HG03439 (cell line): Measurements from ENCODE around the gene SEMA3C.

Experiments used
- ATAC-seq: cut with Tn5 transposase; IDR thresholded peaks from one replicate; pipeline ENCODE4 v1.9.1; 2021; ENCODE audit warnings: mild to moderate bottlenecking, moderate library complexity; ENCODE audit not compliant: unreplicated experiment

SEMA3C gene

GRCh38 chr7:80705130-80705781 lies 213.6 kb downstream of the SEMA3C start:
- ATAC-seq: no peak

- no peak for ATAC-seq
Measured at GRCh38 chr7:80703272-80703671, 215.6 kb downstream of the SEMA3C start.

- no peak for ATAC-seq
Measured at GRCh38 chr7:80699721-80700256, 219.1 kb downstream of the SEMA3C start.

- peak; percentile 85 for ATAC-seq
Measured at GRCh38 chr7:80699045-80699638, 219.7 kb downstream of the SEMA3C start.
